Measurements from ENCODE around the gene MRM3.
"Not testable (repeated sequence)": the region's sequence is repeated elsewhere in the genome, so short reads cannot be mapped to it uniquely, and the experiment has no call there.

MRM3 gene

GRCh38 chr17:828761-829160 lies 46.6 kb downstream of the MRM3 start:
- no peak for DNase-seq

- not testable (repeated sequence) for DNase-seq
These were observed 47.5 kb downstream of the MRM3 start for GRCh38 chr17:829614-830013.

- no peak for DNase-seq
These were observed 48.2 kb downstream of the MRM3 start for GRCh38 chr17:830381-830780.

- DNase-seq: no peak
These were observed 48.8 kb downstream of the MRM3 start for GRCh38 chr17:830950-831349.

DNA sequence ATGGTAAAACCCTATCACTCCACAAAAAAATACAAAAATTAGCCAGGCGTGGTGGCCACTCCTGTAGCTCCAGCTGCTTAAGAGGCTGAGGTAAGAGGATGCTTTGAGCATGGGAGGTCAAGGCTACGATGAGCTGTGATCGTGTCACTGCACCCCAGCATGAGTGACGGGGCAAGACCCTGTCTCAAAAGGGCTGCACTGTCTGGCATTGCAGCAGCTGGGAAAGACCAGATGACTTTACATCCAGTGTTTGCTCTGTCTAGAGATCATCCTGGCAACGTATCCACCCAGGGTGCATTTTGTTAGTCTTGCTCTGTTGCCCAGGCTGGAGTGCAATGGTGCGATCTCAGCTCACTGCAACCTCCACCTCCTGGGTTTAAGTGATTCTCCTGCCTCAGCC lies 52.0 kb downstream of the MRM3 start:
- DNase-seq: no peak

DNA sequence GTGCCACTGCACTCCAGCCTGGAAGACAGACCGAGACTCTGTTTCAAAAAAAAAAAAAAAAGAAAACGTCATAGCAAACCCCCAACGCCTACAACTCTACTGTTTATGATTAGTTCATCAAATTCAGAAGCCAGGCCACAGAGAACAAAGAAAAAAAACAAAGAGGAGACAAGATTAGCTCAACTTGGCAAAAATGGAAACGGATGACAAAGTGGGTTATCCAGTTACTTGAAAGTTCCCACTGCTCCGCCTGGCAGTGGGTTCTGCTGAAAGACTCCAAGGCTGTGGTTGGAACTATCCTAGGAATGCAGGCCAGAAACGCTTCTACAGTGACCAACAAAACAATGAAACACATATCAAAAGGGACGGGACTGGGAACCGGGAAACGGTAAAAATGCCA lies 53.1 kb downstream of the MRM3 start:
- no peak for DNase-seq

GRCh38 chr17:835721-836120 lies 53.6 kb downstream of the MRM3 start:
- DNase-seq: not testable (repeated sequence)

DNA sequence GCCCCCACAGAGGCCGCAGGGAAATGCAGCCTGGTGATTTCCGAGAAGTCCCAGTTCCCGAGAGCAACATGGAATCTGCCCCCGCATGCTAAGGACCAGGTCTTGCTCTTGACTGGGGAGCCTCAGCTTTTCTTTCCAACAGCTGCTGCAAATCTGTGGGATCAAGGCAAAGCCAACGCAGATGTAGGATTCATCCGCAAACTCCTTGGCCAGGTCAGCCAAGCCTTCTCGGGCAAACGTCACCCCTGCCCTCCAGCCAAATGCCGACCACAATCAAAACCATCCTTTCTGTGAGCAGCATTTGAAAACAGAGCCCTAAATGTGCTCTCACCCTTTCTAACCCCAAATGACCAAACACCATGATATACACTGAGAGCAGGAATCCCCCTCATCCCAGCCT lies 54.0 kb downstream of the MRM3 start:
- no peak for DNase-seq

GRCh38 chr17:838486-838885 lies 56.3 kb downstream of the MRM3 start:
- no peak for DNase-seq

GRCh38 chr17:841313-841712 lies 59.2 kb downstream of the MRM3 start:
- no peak for DNase-seq
